Kidney epithelial cell (primary cell): ENCODE results near the gene ELOVL3. TPM values are rescaled to one million over a fixed set of nuclear protein-coding genes. Genes with fewer than 3 reads are reported as not detected.

ENCODE experiments used
- DNase-seq: peaks from one replicate; pipeline ENCODE4 v3.0.0-alpha.2; 2010; ENCODE audit warnings: low read depth
- H3K27me3 ChIP-seq: 2 replicates; pipeline ENCODE4 v1.6.0; 2011; ENCODE audit warnings: low read length; ENCODE audit not compliant: control insufficient read depth, insufficient read depth
- H3K36me3 ChIP-seq: 2 replicates; pipeline ENCODE4 v1.5.1; 2011; ENCODE audit warnings: low read length; ENCODE audit not compliant: control insufficient read depth, insufficient read depth
- H3K4me3 ChIP-seq: 2 replicates; pipeline ENCODE4 v1.5.1; 2011; ENCODE audit warnings: low read depth, mild to moderate bottlenecking, control low read depth, low read length
- total RNA-seq: library from RNA; depleted of rRNA; stranded (reverse); fragments of >200 nt; gene quantifications from 2 replicates; pipeline ENCODE4 v1.2.3, GENCODE V29; 2015
- TF ChIP-seq, protein P1 (sequence below): IDR thresholded peaks from 2 replicates; pipeline ENCODE4 v1.5.1; 2011; ENCODE audit warnings: mild to moderate bottlenecking, moderate library complexity, low read length, control low read depth, inconsistent platforms; ENCODE audit not compliant: insufficient read depth, poor library complexity, severe bottlenecking

The ELOVL3 gene
- total RNA-seq, 1 donor from 2014 or later = 1.1 TPM

DNA sequence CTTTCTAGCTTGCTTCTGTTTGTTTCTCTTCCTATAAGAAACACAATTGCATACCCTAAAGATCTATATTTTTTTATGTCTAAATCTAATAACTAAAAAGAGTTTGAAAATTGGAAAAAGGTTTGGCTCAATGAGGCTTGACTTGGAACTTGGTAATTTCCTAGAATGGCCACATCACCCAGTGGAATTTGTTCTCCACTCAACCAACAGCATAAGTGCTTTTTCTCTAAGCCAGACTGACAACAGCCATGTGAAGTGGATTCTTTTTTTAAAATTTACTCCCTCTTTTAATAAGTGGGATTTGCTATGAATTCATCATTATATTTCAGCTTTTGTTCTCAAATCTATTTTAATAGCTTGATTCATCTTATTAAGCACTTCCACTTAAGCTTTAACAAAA is 53.0 kb downstream of the ELOVL3 start:
- no peaks in the 10 kb centered on the region for H3K27me3 ChIP-seq
- no peak overlapping the region for H3K4me3 ChIP-seq
- no peak for DNase-seq
- TF ChIP-seq, protein P1, sequence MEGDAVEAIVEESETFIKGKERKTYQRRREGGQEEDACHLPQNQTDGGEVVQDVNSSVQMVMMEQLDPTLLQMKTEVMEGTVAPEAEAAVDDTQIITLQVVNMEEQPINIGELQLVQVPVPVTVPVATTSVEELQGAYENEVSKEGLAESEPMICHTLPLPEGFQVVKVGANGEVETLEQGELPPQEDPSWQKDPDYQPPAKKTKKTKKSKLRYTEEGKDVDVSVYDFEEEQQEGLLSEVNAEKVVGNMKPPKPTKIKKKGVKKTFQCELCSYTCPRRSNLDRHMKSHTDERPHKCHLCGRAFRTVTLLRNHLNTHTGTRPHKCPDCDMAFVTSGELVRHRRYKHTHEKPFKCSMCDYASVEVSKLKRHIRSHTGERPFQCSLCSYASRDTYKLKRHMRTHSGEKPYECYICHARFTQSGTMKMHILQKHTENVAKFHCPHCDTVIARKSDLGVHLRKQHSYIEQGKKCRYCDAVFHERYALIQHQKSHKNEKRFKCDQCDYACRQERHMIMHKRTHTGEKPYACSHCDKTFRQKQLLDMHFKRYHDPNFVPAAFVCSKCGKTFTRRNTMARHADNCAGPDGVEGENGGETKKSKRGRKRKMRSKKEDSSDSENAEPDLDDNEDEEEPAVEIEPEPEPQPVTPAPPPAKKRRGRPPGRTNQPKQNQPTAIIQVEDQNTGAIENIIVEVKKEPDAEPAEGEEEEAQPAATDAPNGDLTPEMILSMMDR = no peak
- no peaks in the 10 kb centered on the region for H3K36me3 ChIP-seq

Other genes with a start within 250 kb of the ELOVL3 start
- 10.7 and 11.1 TPM in 2 replicates for gene ARMH3, start 170.1 kb upstream of the ELOVL3 start, total RNA-seq
- 31.5 and 33.0 TPM in 2 replicates for gene HPS6, start 160.9 kb upstream of the ELOVL3 start, total RNA-seq
- 46.8 and 56.0 TPM in 2 replicates for gene LDB1, start 105.9 kb upstream of the ELOVL3 start, total RNA-seq
- gene PPRC1, start 93.3 kb upstream of the ELOVL3 start, total RNA-seq = 27.0 and 30.5 TPM in 2 replicates
- 92.3 and 97.1 TPM in 2 replicates for gene NOLC1, start 73.9 kb upstream of the ELOVL3 start, total RNA-seq
- gene PITX3, start 15.2 kb downstream of the ELOVL3 start, total RNA-seq = 0.14 and 0.21 TPM in 2 replicates
- 36.7 and 40.9 TPM in 2 replicates for gene GBF1, start 19.2 kb downstream of the ELOVL3 start, total RNA-seq
- 83.6 and 90.9 TPM in 2 replicates for gene NFKB2, start 169.4 kb downstream of the ELOVL3 start, total RNA-seq
- 2.0 and 3.8 TPM in 2 replicates for gene PSD, start 192.5 kb downstream of the ELOVL3 start, total RNA-seq
- 20.6 and 26.6 TPM in 2 replicates for gene FBXL15, start 194.5 kb downstream of the ELOVL3 start, total RNA-seq
- 93.9 and 132 TPM in 2 replicates for gene CUEDC2, start 206.3 kb downstream of the ELOVL3 start, total RNA-seq
- gene C10orf95, start 225.2 kb downstream of the ELOVL3 start, total RNA-seq = 3.2 and 6.9 TPM in 2 replicates